ENCODE measurements around the gene A1CF.
"Not testable (repeated sequence)": the region's sequence is repeated elsewhere in the genome, so short reads cannot be mapped to it uniquely, and the experiment has no call there.

Gene A1CF

DNA sequence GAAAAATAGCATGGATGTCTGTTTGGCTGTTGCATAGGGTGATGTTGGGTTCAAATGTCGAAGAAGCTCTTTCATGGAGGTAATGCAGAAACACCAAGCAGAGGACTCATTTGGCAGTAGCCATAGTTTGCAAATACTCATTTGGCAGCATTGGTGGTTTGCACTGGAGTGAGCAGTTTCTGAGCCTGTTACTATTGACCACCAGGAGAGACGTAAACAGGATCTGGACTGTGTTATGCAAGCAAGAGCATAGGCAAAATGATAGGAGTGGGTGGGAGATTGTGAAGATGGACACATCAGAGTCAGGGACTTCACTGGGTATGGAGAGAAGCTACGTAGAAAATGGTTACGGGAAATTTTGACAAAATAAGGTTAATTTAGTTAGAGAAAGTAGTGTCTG is 22.9 kb upstream of the A1CF start:
- Histone ChIP-seq H3K27me3 (ENCODE audit: control insufficient read depth in 1 of 2, insufficient read depth in 2 of 2, low read length in 2 of 2) (no peaks in the 10 kb centered on the region), H3K36me3 (ENCODE audit: control insufficient read depth in 1 of 2, insufficient read depth in 2 of 2, low read length in 2 of 2) (no peaks in the 10 kb centered on the region), H3K9ac (ENCODE audit: low read depth in 1 of 2, low read length in 2 of 2) (no peak overlapping the region)

DNA sequence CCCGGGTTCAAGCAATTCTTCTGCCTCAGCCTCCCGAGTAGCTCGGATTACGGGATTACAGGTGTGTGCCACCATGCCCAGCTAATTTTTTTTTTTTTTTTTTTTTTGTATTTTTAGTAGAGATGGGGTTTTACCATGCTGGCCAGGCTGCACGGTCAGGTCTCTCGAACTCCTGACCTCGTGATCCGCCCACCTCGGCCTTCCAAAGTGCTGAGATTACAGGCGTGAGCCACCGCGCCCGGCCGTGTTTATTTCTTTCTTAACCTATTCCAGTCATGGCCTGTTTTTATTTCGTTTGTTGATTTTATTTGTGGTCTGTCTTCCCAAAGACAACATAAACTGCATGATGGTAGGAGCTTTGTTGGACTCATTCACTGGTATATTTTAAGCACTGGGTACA is 20.4 kb upstream of the A1CF start:
- H3K4me3 ChIP-seq (ENCODE audit: low read depth in 1 of 2, low read length in 2 of 2); H3K36me3 ChIP-seq (ENCODE audit: control insufficient read depth in 1 of 2, insufficient read depth in 2 of 2, low read length in 2 of 2); H3K9ac ChIP-seq (ENCODE audit: low read depth in 1 of 2, low read length in 2 of 2); H3K4me1 ChIP-seq (ENCODE audit: control insufficient read depth in 1 of 2, insufficient read depth in 2 of 2, low read length in 2 of 2); H3K27me3 ChIP-seq (ENCODE audit: control insufficient read depth in 1 of 2, insufficient read depth in 2 of 2, low read length in 2 of 2); H3K9me3 ChIP-seq (ENCODE audit: control insufficient read depth in 1 of 2, low read length in 2 of 2); H3K27ac ChIP-seq (ENCODE audit: low read depth, low read length): not testable (repeated sequence)

More for the DNA sequence above, 22.9 kb upstream of the A1CF start:
- H3K4me3 ChIP-seq (ENCODE audit: low read depth in 1 of 2, low read length in 2 of 2) = no peak overlapping the region
- H3K4me1 ChIP-seq (ENCODE audit: control insufficient read depth in 1 of 2, insufficient read depth in 2 of 2, low read length in 2 of 2) = no peaks in the 10 kb centered on the region
- no peak overlapping the region for H3K27ac ChIP-seq (ENCODE audit: low read depth, low read length)
- H3K9me3 ChIP-seq (ENCODE audit: control insufficient read depth in 1 of 2, low read length in 2 of 2) = no peaks in the 10 kb centered on the region

DNA sequence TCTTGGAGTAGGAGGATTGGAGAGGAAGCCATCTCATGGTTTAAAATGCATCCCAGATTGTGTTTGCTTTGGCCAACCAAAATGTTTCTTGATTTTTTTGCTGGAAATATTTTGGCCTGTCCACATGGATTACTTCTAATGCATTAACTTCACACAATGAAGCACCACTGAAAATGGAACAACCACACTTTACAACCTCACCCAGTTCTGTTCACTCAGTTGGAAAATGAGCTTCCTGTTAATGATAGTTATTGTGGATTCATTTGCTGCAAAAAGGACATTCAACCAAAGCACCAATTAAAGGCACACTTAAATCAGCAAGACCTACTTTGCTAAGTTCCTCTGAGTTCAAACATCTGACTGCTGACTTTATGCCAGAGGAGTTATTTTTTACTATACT is 11.3 kb upstream of the A1CF start:
- no peaks in the 10 kb centered on the region for H3K9me3 ChIP-seq (ENCODE audit: control insufficient read depth in 1 of 2, low read length in 2 of 2)
- no peaks in the 10 kb centered on the region for H3K36me3 ChIP-seq (ENCODE audit: control insufficient read depth in 1 of 2, insufficient read depth in 2 of 2, low read length in 2 of 2)
- no peak overlapping the region for H3K27ac ChIP-seq (ENCODE audit: low read depth, low read length)
- H3K27me3 ChIP-seq (ENCODE audit: control insufficient read depth in 1 of 2, insufficient read depth in 2 of 2, low read length in 2 of 2) = peaks cover 0 to 3% of the 10 kb centered on the region in 2 donors
- no peak overlapping the region for H3K4me3 ChIP-seq (ENCODE audit: low read depth in 1 of 2, low read length in 2 of 2)
- H3K4me1 ChIP-seq (ENCODE audit: control insufficient read depth in 1 of 2, insufficient read depth in 2 of 2, low read length in 2 of 2) = peaks cover 0 to 4% of the 10 kb centered on the region in 2 donors
- H3K9ac ChIP-seq (ENCODE audit: low read depth in 1 of 2, low read length in 2 of 2) = no peak overlapping the region

- Histone ChIP-seq H3K9me3 (ENCODE audit: control insufficient read depth in 1 of 2, low read length in 2 of 2) (no peaks in the 10 kb centered on the region), H3K9ac (ENCODE audit: low read depth in 1 of 2, low read length in 2 of 2) (no peak overlapping the region), H3K27me3 (ENCODE audit: control insufficient read depth in 1 of 2, insufficient read depth in 2 of 2, low read length in 2 of 2) (no peaks in the 10 kb centered on the region), H3K27ac (ENCODE audit: low read depth, low read length) (no peak overlapping the region), H3K4me3 (ENCODE audit: low read depth in 1 of 2, low read length in 2 of 2) (no peak overlapping the region), H3K36me3 (ENCODE audit: control insufficient read depth in 1 of 2, insufficient read depth in 2 of 2, low read length in 2 of 2) (no peaks in the 10 kb centered on the region), H3K4me1 (ENCODE audit: control insufficient read depth in 1 of 2, insufficient read depth in 2 of 2, low read length in 2 of 2) (peaks cover 0 to 4% of the 10 kb centered on the region in 2 donors)
Observed at GRCh38 chr10:50894312-50894711, 8.9 kb upstream of the A1CF start.

- no peak overlapping the region for H3K27ac ChIP-seq (ENCODE audit: low read depth, low read length)
- H3K9ac ChIP-seq (ENCODE audit: low read depth in 1 of 2, low read length in 2 of 2) = no peak overlapping the region
- peaks cover 0 to 4% of the 10 kb centered on the region in 2 donors for H3K4me1 ChIP-seq (ENCODE audit: control insufficient read depth in 1 of 2, insufficient read depth in 2 of 2, low read length in 2 of 2)
- H3K36me3 ChIP-seq (ENCODE audit: control insufficient read depth in 1 of 2, insufficient read depth in 2 of 2, low read length in 2 of 2) = no peaks in the 10 kb centered on the region
- H3K4me3 ChIP-seq (ENCODE audit: low read depth in 1 of 2, low read length in 2 of 2) = no peak overlapping the region
- no peaks in the 10 kb centered on the region for H3K9me3 ChIP-seq (ENCODE audit: control insufficient read depth in 1 of 2, low read length in 2 of 2)
- no peaks in the 10 kb centered on the region for H3K27me3 ChIP-seq (ENCODE audit: control insufficient read depth in 1 of 2, insufficient read depth in 2 of 2, low read length in 2 of 2)
Observed at GRCh38 chr10:50892467-50892866, 7.0 kb upstream of the A1CF start.

GRCh38 chr10:50884302-50884701 is 1.1 kb downstream of the A1CF start:
- Histone ChIP-seq H3K27me3 (ENCODE audit: control insufficient read depth in 1 of 2, insufficient read depth in 2 of 2, low read length in 2 of 2) (no peaks in the 10 kb centered on the region), H3K27ac (ENCODE audit: low read depth, low read length) (no peak overlapping the region), H3K9ac (ENCODE audit: low read depth in 1 of 2, low read length in 2 of 2) (peak overlapping the region in 1 of 2 donors; percentile 55), H3K36me3 (ENCODE audit: control insufficient read depth in 1 of 2, insufficient read depth in 2 of 2, low read length in 2 of 2) (no peaks in the 10 kb centered on the region), H3K4me3 (ENCODE audit: low read depth in 1 of 2, low read length in 2 of 2) (peak overlapping the region; percentile 65 to 73), H3K9me3 (ENCODE audit: control insufficient read depth in 1 of 2, low read length in 2 of 2) (no peaks in the 10 kb centered on the region), H3K4me1 (ENCODE audit: control insufficient read depth in 1 of 2, insufficient read depth in 2 of 2, low read length in 2 of 2) (peaks cover 12 to 26% of the 10 kb centered on the region in 2 donors)

GRCh38 chr10:50883629-50884028 is 1.8 kb downstream of the A1CF start:
- H3K9me3 ChIP-seq (ENCODE audit: control insufficient read depth in 1 of 2, low read length in 2 of 2) = no peaks in the 10 kb centered on the region
- H3K27me3 ChIP-seq (ENCODE audit: control insufficient read depth in 1 of 2, insufficient read depth in 2 of 2, low read length in 2 of 2) = no peaks in the 10 kb centered on the region
- H3K4me3 ChIP-seq (ENCODE audit: low read depth in 1 of 2, low read length in 2 of 2) = peak overlapping the region; percentile 65 to 73
- no peaks in the 10 kb centered on the region for H3K36me3 ChIP-seq (ENCODE audit: control insufficient read depth in 1 of 2, insufficient read depth in 2 of 2, low read length in 2 of 2)
- no peak overlapping the region for H3K27ac ChIP-seq (ENCODE audit: low read depth, low read length)
- peaks cover 12 to 26% of the 10 kb centered on the region in 2 donors for H3K4me1 ChIP-seq (ENCODE audit: control insufficient read depth in 1 of 2, insufficient read depth in 2 of 2, low read length in 2 of 2)
- H3K9ac ChIP-seq (ENCODE audit: low read depth in 1 of 2, low read length in 2 of 2) = peak overlapping the region in 1 of 2 donors; percentile 40

GRCh38 chr10:50882540-50882983 is 2.9 kb downstream of the A1CF start:
- Histone ChIP-seq H3K27me3 (ENCODE audit: control insufficient read depth in 1 of 2, insufficient read depth in 2 of 2, low read length in 2 of 2) (no peaks in the 10 kb centered on the region), H3K4me3 (ENCODE audit: low read depth in 1 of 2, low read length in 2 of 2) (no peak overlapping the region), H3K36me3 (ENCODE audit: control insufficient read depth in 1 of 2, insufficient read depth in 2 of 2, low read length in 2 of 2) (no peaks in the 10 kb centered on the region), H3K27ac (ENCODE audit: low read depth, low read length) (no peak overlapping the region), H3K4me1 (ENCODE audit: control insufficient read depth in 1 of 2, insufficient read depth in 2 of 2, low read length in 2 of 2) (peaks cover 12 to 26% of the 10 kb centered on the region in 2 donors), H3K9me3 (ENCODE audit: control insufficient read depth in 1 of 2, low read length in 2 of 2) (no peaks in the 10 kb centered on the region), H3K9ac (ENCODE audit: low read depth in 1 of 2, low read length in 2 of 2) (no peak overlapping the region)

GRCh38 chr10:50881046-50881445 is 4.4 kb downstream of the A1CF start:
- H3K27ac ChIP-seq (ENCODE audit: low read depth, low read length); H3K4me3 ChIP-seq (ENCODE audit: low read depth in 1 of 2, low read length in 2 of 2); H3K36me3 ChIP-seq (ENCODE audit: control insufficient read depth in 1 of 2, insufficient read depth in 2 of 2, low read length in 2 of 2); H3K9me3 ChIP-seq (ENCODE audit: control insufficient read depth in 1 of 2, low read length in 2 of 2); H3K27me3 ChIP-seq (ENCODE audit: control insufficient read depth in 1 of 2, insufficient read depth in 2 of 2, low read length in 2 of 2); H3K9ac ChIP-seq (ENCODE audit: low read depth in 1 of 2, low read length in 2 of 2): not testable (repeated sequence)
- H3K4me1 ChIP-seq (ENCODE audit: control insufficient read depth in 1 of 2, insufficient read depth in 2 of 2, low read length in 2 of 2) = peaks cover 7 to 18% of the 10 kb centered on the region in 2 donors

- H3K9ac ChIP-seq (ENCODE audit: low read depth in 1 of 2, low read length in 2 of 2) = no peak overlapping the region
- no peak overlapping the region for H3K27ac ChIP-seq (ENCODE audit: low read depth, low read length)
- H3K27me3 ChIP-seq (ENCODE audit: control insufficient read depth in 1 of 2, insufficient read depth in 2 of 2, low read length in 2 of 2) = no peaks in the 10 kb centered on the region
- H3K9me3 ChIP-seq (ENCODE audit: control insufficient read depth in 1 of 2, low read length in 2 of 2) = no peaks in the 10 kb centered on the region
- H3K4me3 ChIP-seq (ENCODE audit: low read depth in 1 of 2, low read length in 2 of 2) = no peak overlapping the region
- peaks cover 0 to 10% of the 10 kb centered on the region in 2 donors for H3K4me1 ChIP-seq (ENCODE audit: control insufficient read depth in 1 of 2, insufficient read depth in 2 of 2, low read length in 2 of 2)
- no peaks in the 10 kb centered on the region for H3K36me3 ChIP-seq (ENCODE audit: control insufficient read depth in 1 of 2, insufficient read depth in 2 of 2, low read length in 2 of 2)
Observed at GRCh38 chr10:50876429-50876828, 9.0 kb downstream of the A1CF start.

- H3K9me3 ChIP-seq (ENCODE audit: control insufficient read depth in 1 of 2, low read length in 2 of 2) = no peaks in the 10 kb centered on the region
- H3K27ac ChIP-seq (ENCODE audit: low read depth, low read length) = no peak overlapping the region
- H3K27me3 ChIP-seq (ENCODE audit: control insufficient read depth in 1 of 2, insufficient read depth in 2 of 2, low read length in 2 of 2) = no peaks in the 10 kb centered on the region
- no peak overlapping the region for H3K9ac ChIP-seq (ENCODE audit: low read depth in 1 of 2, low read length in 2 of 2)
- no peak overlapping the region for H3K4me3 ChIP-seq (ENCODE audit: low read depth in 1 of 2, low read length in 2 of 2)
- peaks cover 0 to 10% of the 10 kb centered on the region in 2 donors for H3K4me1 ChIP-seq (ENCODE audit: control insufficient read depth in 1 of 2, insufficient read depth in 2 of 2, low read length in 2 of 2)
- H3K36me3 ChIP-seq (ENCODE audit: control insufficient read depth in 1 of 2, insufficient read depth in 2 of 2, low read length in 2 of 2) = no peaks in the 10 kb centered on the region
Observed at GRCh38 chr10:50874723-50875122, 10.7 kb downstream of the A1CF start.
